Inferior parietal cortex (tissue), 1 donor: ENCODE measurements around the gene CSF2RB.

Experiments
- DNase-seq: peaks from one replicate; pipeline ENCODE4 v3.0.0-alpha.2; 2016; ENCODE audit errors: extremely low spot score

The CSF2RB gene

GRCh38 chr22:36921309-36922104, 8.1 kb downstream of the CSF2RB start:
- DNase-seq, result no peak

- no peak for DNase-seq
Measured at GRCh38 chr22:36922105-36922608, 8.7 kb downstream of the CSF2RB start.

- DNase-seq, result no peak
Measured at GRCh38 chr22:36922711-36923110, 9.3 kb downstream of the CSF2RB start.

GRCh38 chr22:36923131-36923788, 9.8 kb downstream of the CSF2RB start:
- DNase-seq, result no peak

GRCh38 chr22:36924151-36924698, 10.8 kb downstream of the CSF2RB start:
- no peak for DNase-seq

- no peak for DNase-seq
Measured at GRCh38 chr22:36925388-36926290, 12.2 kb downstream of the CSF2RB start.

GRCh38 chr22:36926309-36926708, 12.9 kb downstream of the CSF2RB start:
- DNase-seq, result no peak

GRCh38 chr22:36926721-36927435, 13.4 kb downstream of the CSF2RB start:
- DNase-seq, result no peak

- DNase-seq, result no peak
Measured at GRCh38 chr22:36927671-36928070, 14.2 kb downstream of the CSF2RB start.

GRCh38 chr22:36928196-36928595, 14.8 kb downstream of the CSF2RB start:
- no peak for DNase-seq

GRCh38 chr22:36928786-36929535, 15.5 kb downstream of the CSF2RB start:
- no peak for DNase-seq

GRCh38 chr22:36929621-36930020, 16.2 kb downstream of the CSF2RB start:
- DNase-seq, result no peak

GRCh38 chr22:36930041-36930935, 16.9 kb downstream of the CSF2RB start:
- DNase-seq, result no peak

GRCh38 chr22:36931446-36931845, 18.0 kb downstream of the CSF2RB start:
- DNase-seq, result no peak

GRCh38 chr22:36933629-36934417, 20.4 kb downstream of the CSF2RB start:
- DNase-seq, result no peak

GRCh38 chr22:36934418-36935312, 21.2 kb downstream of the CSF2RB start:
- no peak for DNase-seq

GRCh38 chr22:36935313-36935610, 21.8 kb downstream of the CSF2RB start:
- no peak for DNase-seq

GRCh38 chr22:36935694-36936093, 22.3 kb downstream of the CSF2RB start:
- no peak for DNase-seq
